HG03108 (cell line): ENCODE data around the gene PCDHA4.

Source experiments
- ATAC-seq: cut with Tn5 transposase; IDR thresholded peaks from one replicate; pipeline ENCODE4 v1.9.1; 2021; ENCODE audit warnings: moderate library complexity; ENCODE audit not compliant: unreplicated experiment

The PCDHA4 gene

GRCh38 chr5:140855772-140856674 lies 49.2 kb downstream of the PCDHA4 start, which contains the start of gene PCDHA10:
Gene PCDHA10, plus strand, starts transcription at chr5:140855897. Its CDS starts 152 bp downstream, at chr5:140856049.
- no peak for ATAC-seq

GRCh38 chr5:140857177-140857986 lies 50.5 kb downstream of the PCDHA4 start:
- ATAC-seq: no peak

GRCh38 chr5:140857987-140858240 lies 51.0 kb downstream of the PCDHA4 start:
- no peak for ATAC-seq

GRCh38 chr5:140862441-140863295 lies 55.8 kb downstream of the PCDHA4 start:
- no peak for ATAC-seq
